ENCODE results near the gene PCDHA1.

- no peak for TF ChIP-seq POLR2A (IDR thresholded peaks at IDR 0.05; ENCODE audit: low read depth, low read length)
- TF ChIP-seq CTCF (IDR thresholded peaks at IDR 0.05; ENCODE audit: extremely low read depth in 1 of 2, insufficient read depth in 1 of 2, low read depth in 1 of 2, low read length in 2 of 2) = no peak
- no peak for TF ChIP-seq POLR2AphosphoS5 (IDR thresholded peaks at IDR 0.05; ENCODE audit: insufficient read depth, low read depth, low read length)
Observed at GRCh38 chr5:140794595-140795258, 8.8 kb downstream of the PCDHA1 start, which contains the start of gene PCDHA2.
